ENCODE data around the gene FER1L5. TPM values are rescaled to one million over a fixed set of nuclear protein-coding genes. Genes with fewer than 3 reads are reported as not detected.
A peak's percentile ranks its signal among the peaks of the same experiment; 100 is the strongest.

Gene FER1L5
- total RNA-seq, 4 donors from 2014 or later, result not detected

GRCh38 chr2:96616128-96616527 lies 26.4 kb upstream of the FER1L5 start:
- Histone ChIP-seq H3K4me1 (peaks cover 10% of the 10 kb centered on the region), H3K36me3 (peaks cover 47% of the 10 kb centered on the region), H3K9me3 (no peaks in the 10 kb centered on the region), H3K4me3 (no peak overlapping the region), H3K27me3 (no peaks in the 10 kb centered on the region), H3K27ac (no peak overlapping the region)
- no peak for TF ChIP-seq POLR2AphosphoS5 (IDR thresholded peaks at IDR 0.05)
- TF ChIP-seq EP300 (IDR thresholded peaks at IDR 0.05), result no peak
- TF ChIP-seq CTCF (IDR thresholded peaks at IDR 0.05), result no peak
- no peak for TF ChIP-seq POLR2A (IDR thresholded peaks at IDR 0.05)
- no peak for DNase-seq (ENCODE audit: low spot score in 2 of 2)
- 93% methylated on average over 1 of the region's 1 CpG for WGBS

GRCh38 chr2:96616535-96616934 lies 26.0 kb upstream of the FER1L5 start:
- no peak for TF ChIP-seq EP300 (IDR thresholded peaks at IDR 0.05)
- no peak for TF ChIP-seq POLR2A (IDR thresholded peaks at IDR 0.05)
- no peak for TF ChIP-seq POLR2AphosphoS5 (IDR thresholded peaks at IDR 0.05)
- no peak for TF ChIP-seq CTCF (IDR thresholded peaks at IDR 0.05)
- peaks cover 10% of the 10 kb centered on the region for H3K4me1 ChIP-seq
- no peaks in the 10 kb centered on the region for H3K9me3 ChIP-seq
- WGBS, result 94% methylated on average over 6 of the region's 6 CpGs
- H3K27ac ChIP-seq, result peak overlapping the region; percentile 49
- DNase-seq (ENCODE audit: low spot score in 2 of 2), result no peak
- H3K36me3 ChIP-seq, result peaks cover 43% of the 10 kb centered on the region
- H3K4me3 ChIP-seq, result no peak overlapping the region
- no peaks in the 10 kb centered on the region for H3K27me3 ChIP-seq

- Histone ChIP-seq H3K9me3 (no peaks in the 10 kb centered on the region), H3K4me1 (peaks cover 10% of the 10 kb centered on the region), H3K27ac (peak overlapping the region; percentile 49), H3K36me3 (peaks cover 39% of the 10 kb centered on the region), H3K27me3 (no peaks in the 10 kb centered on the region), H3K4me3 (no peak overlapping the region)
- no peak for DNase-seq (ENCODE audit: low spot score in 2 of 2)
- TF ChIP-seq CTCF (IDR thresholded peaks at IDR 0.05) (no peak), EP300 (IDR thresholded peaks at IDR 0.05) (no peak), POLR2AphosphoS5 (IDR thresholded peaks at IDR 0.05) (no peak), POLR2A (IDR thresholded peaks at IDR 0.05) (no peak)
- WGBS, result 85% methylated on average over 4 of the region's 4 CpGs
Observed at GRCh38 chr2:96617012-96617411, 25.6 kb upstream of the FER1L5 start.

GRCh38 chr2:96618596-96619283 lies 23.8 kb upstream of the FER1L5 start:
- 78% methylated on average over 8 of the region's 8 CpGs for WGBS
- H3K27ac ChIP-seq, result peak overlapping the region; percentile 30
- peaks cover 10% of the 10 kb centered on the region for H3K4me1 ChIP-seq
- H3K9me3 ChIP-seq, result no peaks in the 10 kb centered on the region
- TF ChIP-seq CTCF (IDR thresholded peaks at IDR 0.05) (no peak), EP300 (IDR thresholded peaks at IDR 0.05) (no peak), POLR2A (IDR thresholded peaks at IDR 0.05) (no peak), POLR2AphosphoS5 (IDR thresholded peaks at IDR 0.05) (no peak)
- H3K36me3 ChIP-seq, result peaks cover 22% of the 10 kb centered on the region
- H3K27me3 ChIP-seq, result no peaks in the 10 kb centered on the region
- H3K4me3 ChIP-seq, result no peak overlapping the region
- no peak for DNase-seq (ENCODE audit: low spot score in 2 of 2)

- TF ChIP-seq POLR2AphosphoS5 (IDR thresholded peaks at IDR 0.05) (no peak), POLR2A (IDR thresholded peaks at IDR 0.05) (no peak), EP300 (IDR thresholded peaks at IDR 0.05) (no peak), CTCF (IDR thresholded peaks at IDR 0.05) (no peak)
- no peak overlapping the region for H3K27ac ChIP-seq
- peaks cover 28% of the 10 kb centered on the region for H3K4me1 ChIP-seq
- WGBS, result 91% methylated on average over 3 of the region's 3 CpGs
- H3K27me3 ChIP-seq, result no peaks in the 10 kb centered on the region
- no peak overlapping the region for H3K4me3 ChIP-seq
- peaks cover 22% of the 10 kb centered on the region for H3K36me3 ChIP-seq
- H3K9me3 ChIP-seq, result no peaks in the 10 kb centered on the region
- DNase-seq (ENCODE audit: low spot score in 2 of 2), result no peak
Observed at GRCh38 chr2:96622544-96622943, 20.0 kb upstream of the FER1L5 start.
